ENCODE measurements around the gene TAS2R41. TPM values are rescaled to one million over a fixed set of nuclear protein-coding genes. Genes with fewer than 3 reads are reported as not detected.
"Not testable (repeated sequence)": the region's sequence is repeated elsewhere in the genome, so short reads cannot be mapped to it uniquely, and the experiment has no call there.

The TAS2R41 gene
- total and polyA plus RNA-seq, 9 donors = not detected

- no CpG with 5 or more reads among the region's 3 CpGs for WGBS (ENCODE audit: insufficient coverage)
- H3K36me3 ChIP-seq (ENCODE audit: control insufficient read depth, insufficient read depth, low read length) = no peaks in the 10 kb centered on the region
- DNase-seq = peak; percentile 81
- H3K27ac ChIP-seq (ENCODE audit: low read length) = no peak overlapping the region
- peaks cover 3% of the 10 kb centered on the region for H3K27me3 ChIP-seq (ENCODE audit: control insufficient read depth, insufficient read depth, low read length)
- H3K4me3 ChIP-seq (ENCODE audit: low read length) = no peak overlapping the region
- H3K4me1 ChIP-seq (ENCODE audit: control insufficient read depth, insufficient read depth, low read length) = peaks cover 31% of the 10 kb centered on the region
- H3K9me3 ChIP-seq (replicated peaks; ENCODE audit: control insufficient read depth, low read depth, low read length) = no peaks in the 10 kb centered on the region
Measured at GRCh38 chr7:143514995-143515735, 37.5 kb downstream of the TAS2R41 start.

- no peak overlapping the region for H3K4me3 ChIP-seq (ENCODE audit: low read length)
- peaks cover 28% of the 10 kb centered on the region for H3K4me1 ChIP-seq (ENCODE audit: control insufficient read depth, insufficient read depth, low read length)
- no peaks in the 10 kb centered on the region for H3K27me3 ChIP-seq (ENCODE audit: control insufficient read depth, insufficient read depth, low read length)
- no CpG with 5 or more reads among the region's 2 CpGs for WGBS (ENCODE audit: insufficient coverage)
- no peak overlapping the region for H3K27ac ChIP-seq (ENCODE audit: low read length)
- H3K9me3 ChIP-seq (replicated peaks; ENCODE audit: control insufficient read depth, low read depth, low read length) = no peaks in the 10 kb centered on the region
- DNase-seq = no peak
- H3K36me3 ChIP-seq (ENCODE audit: control insufficient read depth, insufficient read depth, low read length) = no peaks in the 10 kb centered on the region
Measured at GRCh38 chr7:143516981-143517380, 39.3 kb downstream of the TAS2R41 start.

GRCh38 chr7:143518521-143518920, 40.8 kb downstream of the TAS2R41 start:
- Histone ChIP-seq H3K9me3 (replicated peaks; ENCODE audit: control insufficient read depth, low read depth, low read length) (no peaks in the 10 kb centered on the region), H3K4me1 (ENCODE audit: control insufficient read depth, insufficient read depth, low read length) (peaks cover 28% of the 10 kb centered on the region), H3K27ac (ENCODE audit: low read length) (no peak overlapping the region), H3K4me3 (ENCODE audit: low read length) (no peak overlapping the region), H3K27me3 (ENCODE audit: control insufficient read depth, insufficient read depth, low read length) (no peaks in the 10 kb centered on the region), H3K36me3 (ENCODE audit: control insufficient read depth, insufficient read depth, low read length) (no peaks in the 10 kb centered on the region)
- no peak for DNase-seq
- 29% methylated on average over 1 of the region's 4 CpGs for WGBS (ENCODE audit: insufficient coverage)

GRCh38 chr7:143518941-143519340, 41.3 kb downstream of the TAS2R41 start:
- H3K4me1 ChIP-seq (ENCODE audit: control insufficient read depth, insufficient read depth, low read length) = peaks cover 28% of the 10 kb centered on the region
- no peaks in the 10 kb centered on the region for H3K36me3 ChIP-seq (ENCODE audit: control insufficient read depth, insufficient read depth, low read length)
- H3K4me3 ChIP-seq (ENCODE audit: low read length) = no peak overlapping the region
- H3K27me3 ChIP-seq (ENCODE audit: control insufficient read depth, insufficient read depth, low read length) = no peaks in the 10 kb centered on the region
- no peaks in the 10 kb centered on the region for H3K9me3 ChIP-seq (replicated peaks; ENCODE audit: control insufficient read depth, low read depth, low read length)
- WGBS (ENCODE audit: insufficient coverage) = 87% methylated on average over 8 of the region's 11 CpGs
- no peak for DNase-seq
- H3K27ac ChIP-seq (ENCODE audit: low read length) = no peak overlapping the region

- DNase-seq = peak; percentile 92
- Histone ChIP-seq H3K4me1 (ENCODE audit: control insufficient read depth, insufficient read depth, low read length) (peaks cover 28% of the 10 kb centered on the region), H3K27me3 (ENCODE audit: control insufficient read depth, insufficient read depth, low read length) (no peaks in the 10 kb centered on the region), H3K36me3 (ENCODE audit: control insufficient read depth, insufficient read depth, low read length) (no peaks in the 10 kb centered on the region), H3K4me3 (ENCODE audit: low read length) (no peak overlapping the region), H3K9me3 (replicated peaks; ENCODE audit: control insufficient read depth, low read depth, low read length) (no peaks in the 10 kb centered on the region), H3K27ac (ENCODE audit: low read length) (peak overlapping the region; percentile 24)
- 31% methylated on average over 5 of the region's 7 CpGs for WGBS (ENCODE audit: insufficient coverage)
Measured at GRCh38 chr7:143519411-143520131, 41.9 kb downstream of the TAS2R41 start.

- H3K4me1 ChIP-seq (ENCODE audit: control insufficient read depth, insufficient read depth, low read length) = peaks cover 23% of the 10 kb centered on the region
- H3K4me3 ChIP-seq (ENCODE audit: low read length); H3K27me3 ChIP-seq (ENCODE audit: control insufficient read depth, insufficient read depth, low read length); H3K9me3 ChIP-seq (replicated peaks; ENCODE audit: control insufficient read depth, low read depth, low read length); H3K27ac ChIP-seq (ENCODE audit: low read length); DNase-seq; H3K36me3 ChIP-seq (ENCODE audit: control insufficient read depth, insufficient read depth, low read length): not testable (repeated sequence)
- no CpG with 5 or more reads among the region's 9 CpGs for WGBS (ENCODE audit: insufficient coverage)
Measured at GRCh38 chr7:143522309-143522916, 44.7 kb downstream of the TAS2R41 start.

Other genes starting within 250 kb of the TAS2R41 start
- gene GSTK1, start 214.4 kb upstream of the TAS2R41 start, total RNA-seq = 80.2 TPM
- 10 to 100 TPM; 77.2 to 98.4 (median 84.7) TPM for gene GSTK1, start 214.4 kb upstream of the TAS2R41 start, polyA plus RNA-seq (ENCODE audit: insufficient read depth in 1 of 8, insufficient read length in 8 of 8, low replicate concordance in 1 of 8)
- 0.40 TPM for gene TMEM139, start 192.9 kb upstream of the TAS2R41 start, total RNA-seq
- 1 to 10 TPM in 4 of 8 donors, under 1 TPM in 4; 0.67 to 3.9 (median 1.0) TPM for gene TMEM139, start 192.9 kb upstream of the TAS2R41 start, polyA plus RNA-seq (ENCODE audit: insufficient read depth in 1 of 8, insufficient read length in 8 of 8, low replicate concordance in 1 of 8)
- 12.1 TPM for gene CASP2, start 189.5 kb upstream of the TAS2R41 start, total RNA-seq
- 10 to 100 TPM; 18.8 to 29.1 (median 21.3) TPM for gene CASP2, start 189.5 kb upstream of the TAS2R41 start, polyA plus RNA-seq (ENCODE audit: insufficient read depth in 1 of 8, insufficient read length in 8 of 8, low replicate concordance in 1 of 8)
- gene CLCN1, start 161.8 kb upstream of the TAS2R41 start, total RNA-seq = 1.1 TPM
- 1 to 10 TPM in 5 of 8 donors, under 1 TPM in 3; 0.27 to 3.1 (median 1.2) TPM for gene CLCN1, start 161.8 kb upstream of the TAS2R41 start, polyA plus RNA-seq (ENCODE audit: insufficient read depth in 1 of 8, insufficient read length in 8 of 8, low replicate concordance in 1 of 8)
- gene FAM131B, start 115.2 kb upstream of the TAS2R41 start, total RNA-seq = 1.4 TPM
- 1 to 10 TPM; 1.5 to 2.6 (median 2.0) TPM for gene FAM131B, start 115.2 kb upstream of the TAS2R41 start, polyA plus RNA-seq (ENCODE audit: insufficient read depth in 1 of 8, insufficient read length in 8 of 8, low replicate concordance in 1 of 8)
- gene ZYX, start 96.5 kb upstream of the TAS2R41 start, total RNA-seq = 41.4 TPM
- 100 to 1,000 TPM; 181 to 290 (median 223) TPM for gene ZYX, start 96.5 kb upstream of the TAS2R41 start, polyA plus RNA-seq (ENCODE audit: insufficient read depth in 1 of 8, insufficient read length in 8 of 8, low replicate concordance in 1 of 8)
- gene EPHA1, start 69.0 kb upstream of the TAS2R41 start, total RNA-seq = not detected
- gene EPHA1, start 69.0 kb upstream of the TAS2R41 start, polyA plus RNA-seq (ENCODE audit: insufficient read depth in 1 of 8, insufficient read length in 8 of 8, low replicate concordance in 1 of 8) = 1 to 10 TPM; 2.1 to 6.1 (median 4.4) TPM
- gene TAS2R60, start 34.4 kb upstream of the TAS2R41 start, total RNA-seq = not detected
- gene TAS2R60, start 34.4 kb upstream of the TAS2R41 start, polyA plus RNA-seq (ENCODE audit: insufficient read depth in 1 of 8, insufficient read length in 8 of 8, low replicate concordance in 1 of 8) = not detected
- gene CTAGE15, start 93.9 kb downstream of the TAS2R41 start, total RNA-seq = 0.13 TPM
- gene CTAGE15, start 93.9 kb downstream of the TAS2R41 start, polyA plus RNA-seq (ENCODE audit: insufficient read depth in 1 of 8, insufficient read length in 8 of 8, low replicate concordance in 1 of 8) = under 1 TPM in 5 of 8 donors, not detected in 3; 0.11 to 0.90 (median 0.36) TPM
- gene TCAF2, start 143.1 kb downstream of the TAS2R41 start, total RNA-seq = 9.4 TPM
- 10 to 100 TPM in 5 of 8 donors, 1 to 10 TPM in 3; 6.8 to 14.0 (median 11.5) TPM for gene TCAF2, start 143.1 kb downstream of the TAS2R41 start, polyA plus RNA-seq (ENCODE audit: insufficient read depth in 1 of 8, insufficient read length in 8 of 8, low replicate concordance in 1 of 8)